Measurements from ENCODE around the gene ADAMTS6. TPM values are rescaled to one million over a fixed set of nuclear protein-coding genes. Genes with fewer than 3 reads are reported as not detected.

ADAMTS6 gene
- total RNA-seq, 1 donor from 2014 or later: 2.6 TPM

GRCh38 chr5:65246741-65247140 is 235.0 kb downstream of the ADAMTS6 start:
- no peak overlapping the region for H3K9ac ChIP-seq (ENCODE audit: low read depth in 1 of 3, low read length in 3 of 3)
- H3K27me3 ChIP-seq (ENCODE audit: control insufficient read depth in 3 of 3, insufficient read depth in 3 of 3, low read length in 3 of 3): no peaks in the 10 kb centered on the region
- no peak overlapping the region for H3K27ac ChIP-seq (ENCODE audit: low read depth, low read length)
- H3K9me3 ChIP-seq (ENCODE audit: control insufficient read depth in 3 of 3, low read length in 3 of 3): no peaks in the 10 kb centered on the region
- no peaks in the 10 kb centered on the region for H3K36me3 ChIP-seq (ENCODE audit: control insufficient read depth in 3 of 3, insufficient read depth in 3 of 3, low read length in 3 of 3)
- H3K4me1 ChIP-seq (ENCODE audit: control insufficient read depth in 3 of 3, insufficient read depth in 3 of 3, low read length in 3 of 3): no peaks in the 10 kb centered on the region
- H3K4me3 ChIP-seq (ENCODE audit: low read length in 3 of 3): no peak overlapping the region

- Histone ChIP-seq H3K27ac (ENCODE audit: low read depth, low read length) (no peak overlapping the region), H3K9ac (ENCODE audit: low read depth in 1 of 3, low read length in 3 of 3) (no peak overlapping the region), H3K9me3 (ENCODE audit: control insufficient read depth in 3 of 3, low read length in 3 of 3) (no peaks in the 10 kb centered on the region), H3K4me1 (ENCODE audit: control insufficient read depth in 3 of 3, insufficient read depth in 3 of 3, low read length in 3 of 3) (no peaks in the 10 kb centered on the region), H3K4me3 (ENCODE audit: low read length in 3 of 3) (no peak overlapping the region), H3K27me3 (ENCODE audit: control insufficient read depth in 3 of 3, insufficient read depth in 3 of 3, low read length in 3 of 3) (no peaks in the 10 kb centered on the region), H3K36me3 (ENCODE audit: control insufficient read depth in 3 of 3, insufficient read depth in 3 of 3, low read length in 3 of 3) (no peaks in the 10 kb centered on the region)
Measured at GRCh38 chr5:65244031-65244430, 237.7 kb downstream of the ADAMTS6 start.

DNA sequence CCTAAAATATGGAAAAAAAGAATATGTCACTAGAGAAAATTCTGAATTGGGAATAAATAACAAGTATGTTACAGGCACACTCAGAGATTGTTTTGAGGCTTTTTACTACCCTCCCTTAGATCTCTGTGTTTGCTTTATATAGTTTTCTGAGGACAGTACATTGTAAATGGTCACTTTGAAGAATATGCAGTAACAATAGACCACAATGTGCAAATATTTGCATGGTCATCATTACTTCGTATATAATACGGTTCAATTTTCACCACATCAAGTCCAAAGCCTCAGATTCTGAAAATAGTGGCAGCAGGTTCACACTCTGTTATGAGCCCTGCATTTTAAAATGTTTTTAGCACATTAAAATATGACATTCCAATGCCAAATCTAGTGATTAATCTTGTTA is 238.6 kb downstream of the ADAMTS6 start:
- no peaks in the 10 kb centered on the region for H3K27me3 ChIP-seq (ENCODE audit: control insufficient read depth in 3 of 3, insufficient read depth in 3 of 3, low read length in 3 of 3)
- H3K36me3 ChIP-seq (ENCODE audit: control insufficient read depth in 3 of 3, insufficient read depth in 3 of 3, low read length in 3 of 3): no peaks in the 10 kb centered on the region
- H3K9me3 ChIP-seq (ENCODE audit: control insufficient read depth in 3 of 3, low read length in 3 of 3): no peaks in the 10 kb centered on the region
- H3K4me3 ChIP-seq (ENCODE audit: low read length in 3 of 3): no peak overlapping the region
- H3K4me1 ChIP-seq (ENCODE audit: control insufficient read depth in 3 of 3, insufficient read depth in 3 of 3, low read length in 3 of 3): no peaks in the 10 kb centered on the region
- H3K27ac ChIP-seq (ENCODE audit: low read depth, low read length): no peak overlapping the region
- no peak overlapping the region for H3K9ac ChIP-seq (ENCODE audit: low read depth in 1 of 3, low read length in 3 of 3)

- Histone ChIP-seq H3K27me3 (ENCODE audit: control insufficient read depth in 3 of 3, insufficient read depth in 3 of 3, low read length in 3 of 3) (no peaks in the 10 kb centered on the region), H3K9me3 (ENCODE audit: control insufficient read depth in 3 of 3, low read length in 3 of 3) (no peaks in the 10 kb centered on the region), H3K36me3 (ENCODE audit: control insufficient read depth in 3 of 3, insufficient read depth in 3 of 3, low read length in 3 of 3) (no peaks in the 10 kb centered on the region), H3K27ac (ENCODE audit: low read depth, low read length) (no peak overlapping the region), H3K4me3 (ENCODE audit: low read length in 3 of 3) (no peak overlapping the region), H3K4me1 (ENCODE audit: control insufficient read depth in 3 of 3, insufficient read depth in 3 of 3, low read length in 3 of 3) (no peaks in the 10 kb centered on the region), H3K9ac (ENCODE audit: low read depth in 1 of 3, low read length in 3 of 3) (no peak overlapping the region)
Measured at GRCh38 chr5:65229841-65230240, 251.9 kb downstream of the ADAMTS6 start.

- Histone ChIP-seq H3K4me3 (ENCODE audit: low read length in 3 of 3) (no peak overlapping the region), H3K27ac (ENCODE audit: low read depth, low read length) (no peak overlapping the region), H3K9ac (ENCODE audit: low read depth in 1 of 3, low read length in 3 of 3) (no peak overlapping the region), H3K27me3 (ENCODE audit: control insufficient read depth in 3 of 3, insufficient read depth in 3 of 3, low read length in 3 of 3) (no peaks in the 10 kb centered on the region), H3K4me1 (ENCODE audit: control insufficient read depth in 3 of 3, insufficient read depth in 3 of 3, low read length in 3 of 3) (no peaks in the 10 kb centered on the region), H3K36me3 (ENCODE audit: control insufficient read depth in 3 of 3, insufficient read depth in 3 of 3, low read length in 3 of 3) (no peaks in the 10 kb centered on the region), H3K9me3 (ENCODE audit: control insufficient read depth in 3 of 3, low read length in 3 of 3) (no peaks in the 10 kb centered on the region)
Measured at GRCh38 chr5:65213921-65214525, 267.7 kb downstream of the ADAMTS6 start.

DNA sequence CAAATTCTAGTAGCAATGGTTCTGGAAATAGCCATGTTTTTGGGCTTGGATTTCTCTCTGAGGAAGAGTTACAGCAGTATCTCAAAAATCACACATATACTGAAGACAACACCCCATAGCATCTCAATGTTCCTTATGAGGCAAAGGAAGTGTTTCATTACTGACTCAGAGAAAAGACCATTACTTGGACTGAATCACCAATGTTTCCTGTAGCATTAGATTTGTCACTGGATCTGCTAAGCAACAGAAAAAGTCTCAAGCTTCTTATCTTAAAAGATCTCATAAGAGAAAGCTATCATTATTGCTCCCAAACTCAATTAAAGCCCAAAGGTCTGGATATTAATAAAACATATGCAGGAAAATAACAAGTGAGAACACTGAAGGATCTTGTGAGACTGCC is 272.4 kb downstream of the ADAMTS6 start:
- Histone ChIP-seq H3K4me1 (ENCODE audit: control insufficient read depth in 3 of 3, insufficient read depth in 3 of 3, low read length in 3 of 3) (no peaks in the 10 kb centered on the region), H3K4me3 (ENCODE audit: low read length in 3 of 3) (no peak overlapping the region), H3K9me3 (ENCODE audit: control insufficient read depth in 3 of 3, low read length in 3 of 3) (no peaks in the 10 kb centered on the region), H3K36me3 (ENCODE audit: control insufficient read depth in 3 of 3, insufficient read depth in 3 of 3, low read length in 3 of 3) (no peaks in the 10 kb centered on the region), H3K9ac (ENCODE audit: low read depth in 1 of 3, low read length in 3 of 3) (no peak overlapping the region), H3K27me3 (ENCODE audit: control insufficient read depth in 3 of 3, insufficient read depth in 3 of 3, low read length in 3 of 3) (no peaks in the 10 kb centered on the region), H3K27ac (ENCODE audit: low read depth, low read length) (no peak overlapping the region)

- H3K4me3 ChIP-seq (ENCODE audit: low read length in 3 of 3): no peak overlapping the region
- H3K9me3 ChIP-seq (ENCODE audit: control insufficient read depth in 3 of 3, low read length in 3 of 3): no peaks in the 10 kb centered on the region
- H3K4me1 ChIP-seq (ENCODE audit: control insufficient read depth in 3 of 3, insufficient read depth in 3 of 3, low read length in 3 of 3): no peaks in the 10 kb centered on the region
- H3K9ac ChIP-seq (ENCODE audit: low read depth in 1 of 3, low read length in 3 of 3): no peak overlapping the region
- no peaks in the 10 kb centered on the region for H3K27me3 ChIP-seq (ENCODE audit: control insufficient read depth in 3 of 3, insufficient read depth in 3 of 3, low read length in 3 of 3)
- H3K27ac ChIP-seq (ENCODE audit: low read depth, low read length): no peak overlapping the region
- no peaks in the 10 kb centered on the region for H3K36me3 ChIP-seq (ENCODE audit: control insufficient read depth in 3 of 3, insufficient read depth in 3 of 3, low read length in 3 of 3)
Measured at GRCh38 chr5:65204966-65205365, 276.8 kb downstream of the ADAMTS6 start.

DNA sequence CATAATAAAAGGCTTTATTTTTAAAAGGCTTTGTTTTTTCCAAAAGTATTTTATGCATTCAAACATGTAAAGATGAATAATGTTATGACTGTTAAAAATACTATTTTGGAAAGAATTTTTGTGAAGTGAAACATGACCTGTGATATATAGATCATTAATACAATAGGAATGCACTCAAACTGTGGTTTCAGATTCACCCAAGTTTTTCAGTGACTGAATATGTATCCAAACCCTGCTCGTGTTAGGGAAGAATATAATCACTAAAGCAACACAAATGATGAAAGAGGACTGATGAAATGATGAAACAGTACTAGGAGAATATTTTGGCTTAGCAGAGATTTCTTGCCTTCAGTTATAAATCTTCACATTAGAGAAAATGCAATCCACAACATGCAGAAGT is 278.0 kb downstream of the ADAMTS6 start:
- Histone ChIP-seq H3K9ac (ENCODE audit: low read depth in 1 of 3, low read length in 3 of 3) (no peak overlapping the region), H3K36me3 (ENCODE audit: control insufficient read depth in 3 of 3, insufficient read depth in 3 of 3, low read length in 3 of 3) (no peaks in the 10 kb centered on the region)

DNA sequence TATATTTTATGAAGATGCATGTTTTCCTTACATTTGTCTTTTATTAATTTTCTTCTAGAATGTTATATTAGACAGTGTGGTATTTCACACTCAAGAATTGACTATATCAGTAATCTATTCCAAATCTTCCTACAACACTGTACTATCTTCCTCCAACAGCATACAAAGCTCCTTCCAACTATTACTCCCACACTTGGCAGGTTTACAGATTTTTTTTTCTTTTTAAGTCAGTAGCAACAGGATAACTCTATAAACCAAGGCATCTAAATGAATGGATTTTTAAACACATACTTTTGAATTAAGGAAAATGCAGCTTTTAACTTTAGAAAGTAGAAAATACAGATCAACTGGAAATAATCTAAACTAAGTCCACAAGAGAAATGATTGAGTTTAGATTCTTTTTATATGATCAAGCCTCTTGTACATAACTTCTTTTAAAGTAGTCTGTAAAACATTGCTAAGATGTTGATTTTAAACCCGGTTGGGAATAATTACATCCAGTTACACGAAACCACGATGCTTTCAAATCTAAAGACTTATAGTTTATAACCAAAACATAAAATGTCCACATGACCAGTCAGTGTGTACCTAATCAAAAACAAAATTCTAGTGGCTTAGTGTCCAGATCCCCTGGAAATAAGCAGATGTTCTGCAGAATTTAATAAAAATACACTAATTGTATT is 281.6 kb downstream of the ADAMTS6 start:
- H3K9ac ChIP-seq (ENCODE audit: low read depth in 1 of 3, low read length in 3 of 3): no peak overlapping the region
- H3K27me3 ChIP-seq (ENCODE audit: control insufficient read depth in 3 of 3, insufficient read depth in 3 of 3, low read length in 3 of 3): no peaks in the 10 kb centered on the region
- H3K4me3 ChIP-seq (ENCODE audit: low read length in 3 of 3): no peak overlapping the region

More for the DNA sequence above, 278.0 kb downstream of the ADAMTS6 start:
- no peaks in the 10 kb centered on the region for H3K9me3 ChIP-seq (ENCODE audit: control insufficient read depth in 3 of 3, low read length in 3 of 3)
- H3K27ac ChIP-seq (ENCODE audit: low read depth, low read length): no peak overlapping the region
- no peaks in the 10 kb centered on the region for H3K4me1 ChIP-seq (ENCODE audit: control insufficient read depth in 3 of 3, insufficient read depth in 3 of 3, low read length in 3 of 3)
- H3K27me3 ChIP-seq (ENCODE audit: control insufficient read depth in 3 of 3, insufficient read depth in 3 of 3, low read length in 3 of 3): no peaks in the 10 kb centered on the region
- no peak overlapping the region for H3K4me3 ChIP-seq (ENCODE audit: low read length in 3 of 3)

DNA sequence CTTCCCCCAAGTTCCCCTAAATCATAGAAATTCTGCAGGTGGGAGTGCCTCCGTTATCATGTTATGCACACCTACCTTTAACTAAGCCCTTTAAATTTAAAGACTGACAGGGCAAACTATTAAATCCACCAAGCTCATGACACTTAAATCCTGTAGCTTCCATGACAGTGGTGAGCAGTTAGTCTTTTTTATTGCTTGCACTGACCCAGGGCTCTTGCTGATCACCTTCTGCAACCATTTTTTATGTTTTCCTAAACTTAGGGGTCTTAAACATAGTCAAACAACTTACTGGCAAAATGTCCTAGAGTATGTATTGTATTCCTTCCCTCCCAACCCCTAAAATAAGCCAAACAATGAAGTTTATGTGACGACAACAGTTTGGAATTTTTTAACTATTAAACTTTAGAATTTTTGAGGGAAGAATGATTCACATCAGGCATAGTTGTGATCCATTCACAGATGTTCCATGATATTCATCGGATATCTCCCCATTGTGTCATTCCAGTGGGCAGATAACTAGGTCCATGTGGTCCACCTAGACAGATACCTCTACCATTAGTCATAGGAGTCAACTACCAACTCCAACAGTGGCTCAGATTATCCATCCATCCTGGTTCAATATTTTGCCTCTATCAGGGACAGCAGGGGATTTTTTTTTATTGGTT is 283.1 kb downstream of the ADAMTS6 start:
- no peaks in the 10 kb centered on the region for H3K4me1 ChIP-seq (ENCODE audit: control insufficient read depth in 3 of 3, insufficient read depth in 3 of 3, low read length in 3 of 3)
- no peak overlapping the region for H3K9ac ChIP-seq (ENCODE audit: low read depth in 1 of 3, low read length in 3 of 3)
- H3K27ac ChIP-seq (ENCODE audit: low read depth, low read length): no peak overlapping the region
- no peaks in the 10 kb centered on the region for H3K27me3 ChIP-seq (ENCODE audit: control insufficient read depth in 3 of 3, insufficient read depth in 3 of 3, low read length in 3 of 3)
- H3K9me3 ChIP-seq (ENCODE audit: control insufficient read depth in 3 of 3, low read length in 3 of 3): no peaks in the 10 kb centered on the region
- H3K4me3 ChIP-seq (ENCODE audit: low read length in 3 of 3): no peak overlapping the region
- H3K36me3 ChIP-seq (ENCODE audit: control insufficient read depth in 3 of 3, insufficient read depth in 3 of 3, low read length in 3 of 3): no peaks in the 10 kb centered on the region

More for the DNA sequence above, 281.6 kb downstream of the ADAMTS6 start:
- H3K27ac ChIP-seq (ENCODE audit: low read depth, low read length): no peak overlapping the region
- no peaks in the 10 kb centered on the region for H3K9me3 ChIP-seq (ENCODE audit: control insufficient read depth in 3 of 3, low read length in 3 of 3)
- no peaks in the 10 kb centered on the region for H3K4me1 ChIP-seq (ENCODE audit: control insufficient read depth in 3 of 3, insufficient read depth in 3 of 3, low read length in 3 of 3)
- H3K36me3 ChIP-seq (ENCODE audit: control insufficient read depth in 3 of 3, insufficient read depth in 3 of 3, low read length in 3 of 3): no peaks in the 10 kb centered on the region

Data from skeletal muscle tissue (tissue), 4 donors.